ACC112 (cell line): ENCODE measurements around the gene HEATR5A.
"Not testable (repeated sequence)": the region's sequence is repeated elsewhere in the genome, so short reads cannot be mapped to it uniquely, and the experiment has no call there.

Experiments used
- H2AFZ ChIP-seq: fragments of 200-600 bp; sonication (generic); one replicate; pipeline ENCODE4 v1.6.0; 2017; ENCODE audit warnings: antibody characterized with exemption, low read length; ENCODE audit not compliant: unreplicated experiment
- H3K27ac ChIP-seq: fragments of 200-600 bp; sonication (generic); 2 replicates; pipeline ENCODE4 v1.5.1; 2014; ENCODE audit warnings: low read depth, mild to moderate bottlenecking, antibody characterized with exemption, low read length, moderate library complexity
- H3K27me3 ChIP-seq: fragments of 200-600 bp; sonication (generic); 2 replicates; pipeline ENCODE4 v1.6.1; 2014; ENCODE audit warnings: mild to moderate bottlenecking, antibody characterized with exemption, low read length, moderate library complexity, mixed read lengths; ENCODE audit not compliant: insufficient read depth
- H3K36me3 ChIP-seq: fragments of 200-600 bp; sonication (generic); 2 replicates; pipeline ENCODE4 v1.6.1; 2016; ENCODE audit warnings: mild to moderate bottlenecking, antibody characterized with exemption, low read length, moderate library complexity, mixed read lengths; ENCODE audit not compliant: insufficient read depth
- H3K4me1 ChIP-seq: fragments of 200-600 bp; sonication (generic); one replicate; pipeline ENCODE4 v1.6.1; 2016; ENCODE audit warnings: low read length, mixed read lengths; ENCODE audit not compliant: insufficient read depth, unreplicated experiment, control insufficient read depth
- H3K4me3 ChIP-seq: fragments of 200-600 bp; sonication (generic); 2 replicates; pipeline ENCODE4 v1.5.1; 2014; ENCODE audit warnings: mild to moderate bottlenecking, low read depth, low read length
- H3K79me2 ChIP-seq: fragments of 200-600 bp; sonication (generic); one replicate; pipeline ENCODE4 v1.6.0; 2016; ENCODE audit warnings: low read length; ENCODE audit not compliant: control insufficient read depth, unreplicated experiment, insufficient read depth

Gene HEATR5A

GRCh38 chr14:31361761-31362160, 58.6 kb downstream of the HEATR5A start:
- not testable (repeated sequence) for H2AFZ ChIP-seq, H3K27me3 ChIP-seq, H3K4me3 ChIP-seq, H3K79me2 ChIP-seq
- Histone ChIP-seq H3K27ac (peak overlapping the region; percentile 28), H3K4me1 (peaks cover 11% of the 10 kb centered on the region), H3K36me3 (peaks cover 14% of the 10 kb centered on the region; the same call in 1 of the 2 replicates)

GRCh38 chr14:31360919-31361662, 59.3 kb downstream of the HEATR5A start:
- H3K79me2 ChIP-seq = no peaks in the 10 kb centered on the region
- H3K27ac ChIP-seq = peak overlapping the region; percentile 28
- no peak overlapping the region for H2AFZ ChIP-seq
- peaks cover 14% of the 10 kb centered on the region; the same call in 1 of the 2 replicates for H3K36me3 ChIP-seq
- no peak overlapping the region for H3K4me3 ChIP-seq
- H3K4me1 ChIP-seq = peaks cover 11% of the 10 kb centered on the region
- H3K27me3 ChIP-seq = no peaks in the 10 kb centered on the region

GRCh38 chr14:31357279-31357678, 63.1 kb downstream of the HEATR5A start:
- H2AFZ ChIP-seq = no peak overlapping the region

GRCh38 chr14:31346097-31346496, 74.3 kb downstream of the HEATR5A start:
- no peak overlapping the region for H2AFZ ChIP-seq
- no peak overlapping the region for H3K27ac ChIP-seq
- no peak overlapping the region for H3K4me3 ChIP-seq
- H3K4me1 ChIP-seq = no peaks in the 10 kb centered on the region
- no peaks in the 10 kb centered on the region for H3K79me2 ChIP-seq
- H3K27me3 ChIP-seq = no peaks in the 10 kb centered on the region
- H3K36me3 ChIP-seq = peaks cover 10% of the 10 kb centered on the region; the same call in 1 of the 2 replicates

More at GRCh38 chr14:31357279-31357678, 63.1 kb downstream of the HEATR5A start:
- H3K4me1 ChIP-seq = peaks cover 11% of the 10 kb centered on the region
- H3K27me3 ChIP-seq = no peaks in the 10 kb centered on the region
- H3K4me3 ChIP-seq = no peak overlapping the region
- no peaks in the 10 kb centered on the region for H3K79me2 ChIP-seq
- H3K36me3 ChIP-seq = peaks cover 14% of the 10 kb centered on the region; the same call in 1 of the 2 replicates
- H3K27ac ChIP-seq = no peak overlapping the region

- Histone ChIP-seq H3K36me3 (peaks cover 7% of the 10 kb centered on the region; the same call in 1 of the 2 replicates), H2AFZ (no peak overlapping the region), H3K4me3 (no peak overlapping the region), H3K27me3 (no peaks in the 10 kb centered on the region), H3K4me1 (peaks cover 11% of the 10 kb centered on the region), H3K27ac (no peak overlapping the region), H3K79me2 (no peaks in the 10 kb centered on the region)
These were observed 79.1 kb downstream of the HEATR5A start for GRCh38 chr14:31341280-31341679.

- Histone ChIP-seq H2AFZ (no peak overlapping the region), H3K79me2 (no peaks in the 10 kb centered on the region), H3K27ac (no peak overlapping the region), H3K4me1 (peaks cover 12% of the 10 kb centered on the region), H3K4me3 (no peak overlapping the region), H3K27me3 (no peaks in the 10 kb centered on the region), H3K36me3 (no peaks in the 10 kb centered on the region)
These were observed 79.9 kb downstream of the HEATR5A start for GRCh38 chr14:31340297-31341063.

GRCh38 chr14:31339743-31340142, 80.6 kb downstream of the HEATR5A start:
- Histone ChIP-seq H3K36me3 (no peaks in the 10 kb centered on the region), H3K4me3 (no peak overlapping the region), H2AFZ (no peak overlapping the region), H3K4me1 (peaks cover 12% of the 10 kb centered on the region), H3K27ac (no peak overlapping the region), H3K79me2 (no peaks in the 10 kb centered on the region), H3K27me3 (no peaks in the 10 kb centered on the region)

GRCh38 chr14:31337331-31337730, 83.0 kb downstream of the HEATR5A start:
- H3K27ac ChIP-seq = 0 out of 2 replicates have a peak overlapping the region, but pooled peaks have one; percentile 25
- H3K36me3 ChIP-seq = peaks cover 2% of the 10 kb centered on the region; the same call in 1 of the 2 replicates
- H3K4me3 ChIP-seq = no peak overlapping the region
- peaks cover 12% of the 10 kb centered on the region for H3K4me1 ChIP-seq
- no peak overlapping the region for H2AFZ ChIP-seq
- no peaks in the 10 kb centered on the region for H3K27me3 ChIP-seq
- H3K79me2 ChIP-seq = no peaks in the 10 kb centered on the region

- Histone ChIP-seq H3K36me3 (peaks cover 9% of the 10 kb centered on the region; the same call in 1 of the 2 replicates), H3K27ac (peak overlapping the region; percentile 25; the same call in 1 of the 2 replicates), H3K4me1 (peaks cover 12% of the 10 kb centered on the region), H3K27me3 (no peaks in the 10 kb centered on the region), H3K79me2 (no peaks in the 10 kb centered on the region), H3K4me3 (no peak overlapping the region), H2AFZ (no peak overlapping the region)
These were observed 83.7 kb downstream of the HEATR5A start for GRCh38 chr14:31336646-31337045.

GRCh38 chr14:31331395-31331794, 89.0 kb downstream of the HEATR5A start:
- not testable (repeated sequence) for H3K79me2 ChIP-seq, H3K27ac ChIP-seq, H3K4me3 ChIP-seq, H3K4me1 ChIP-seq, H2AFZ ChIP-seq, H3K27me3 ChIP-seq
- peaks cover 18% of the 10 kb centered on the region; the same call in 1 of the 2 replicates for H3K36me3 ChIP-seq
